GM13977 (cell line): ENCODE measurements around the gene SCFD2.

Experiments used
- DNase-seq: peaks from one replicate; pipeline ENCODE4 v3.0.0; 2012; ENCODE audit warnings: low spot score
- CTCF ChIP-seq: IDR thresholded peaks from 2 replicates; pipeline ENCODE4 v1.5.1; 2012; ENCODE audit warnings: mild to moderate bottlenecking, control low read depth; ENCODE audit not compliant: insufficient read depth; ENCODE audit errors: extremely low read depth, missing control alignments
- in situ Hi-C: fragments of 300-500 bp; cut with MboI; formaldehyde crosslinking; loops from one replicate; pipeline ENCODE4 v1.12.0; 2022; ENCODE audit warnings: low sequenced_read_pairs, low pct_unique_long_range_greater_than_20kb, mixed read lengths, inconsistent platforms; ENCODE audit not compliant: unreplicated experiment

SCFD2 gene

GRCh38 chr4:53126099-53126498 is 239.8 kb downstream of the SCFD2 start:
- in situ Hi-C loops, result no loop called here
- TF ChIP-seq CTCF, result no peak
- no peak for DNase-seq

GRCh38 chr4:53123819-53124218 is 242.0 kb downstream of the SCFD2 start:
- TF ChIP-seq CTCF, result no peak
- no peak for DNase-seq
- in situ Hi-C loops, result no loop called here

GRCh38 chr4:53123171-53123570 is 242.7 kb downstream of the SCFD2 start:
- DNase-seq, result no peak
- in situ Hi-C loops, result no loop called here
- TF ChIP-seq CTCF, result no peak

GRCh38 chr4:53122280-53123116 is 243.4 kb downstream of the SCFD2 start:
- no peak for TF ChIP-seq CTCF
- DNase-seq, result no peak
- in situ Hi-C loops, result no loop called here

GRCh38 chr4:53121264-53121865 is 244.5 kb downstream of the SCFD2 start:
- TF ChIP-seq CTCF, result no peak
- in situ Hi-C loops, result no loop called here
- DNase-seq, result no peak

- in situ Hi-C loops, result no loop called here
- DNase-seq, result no peak
- no peak for TF ChIP-seq CTCF
Measured at GRCh38 chr4:53120778-53121177, 245.1 kb downstream of the SCFD2 start.
